ENCODE measurements around the gene TBRG1. TPM values are rescaled to one million over a fixed set of nuclear protein-coding genes. Genes with fewer than 3 reads are reported as not detected.

The TBRG1 gene
- total RNA-seq, 1 donor from 2014 or later, result 18.2 TPM

GRCh38 chr11:124611064-124611463 lies 11.6 kb upstream of the TBRG1 start, which contains the start of gene PANX3:
TSS of gene PANX3 (plus strand) at chr11:124611428. CDS start at chr11:124611557, 129 bp downstream.
- ATAC-seq (ENCODE audit: poor library complexity) (no peak), DNase-seq (no peak)
- intact Hi-C loops (cut with DNase I), result no loop called here

GRCh38 chr11:124612045-124612444 lies 10.6 kb upstream of the TBRG1 start:
- ATAC-seq (ENCODE audit: poor library complexity), result no peak
- DNase-seq, result no peak
- intact Hi-C loops (cut with DNase I), result no loop called here

GRCh38 chr11:124612567-124613246 lies 10.0 kb upstream of the TBRG1 start:
- DNase-seq (no peak), ATAC-seq (ENCODE audit: poor library complexity) (no peak)
- intact Hi-C loops (cut with DNase I), result no loop called here

GRCh38 chr11:124618863-124619262 lies 3.8 kb upstream of the TBRG1 start:
- no peak for ATAC-seq (ENCODE audit: poor library complexity)
- intact Hi-C loops (cut with DNase I), result no loop called here

GRCh38 chr11:124623861-124624525 lies 1.3 kb downstream of the TBRG1 start:
- intact Hi-C loops (cut with DNase I), result no loop called here
- ATAC-seq (ENCODE audit: poor library complexity) (no peak), DNase-seq (no peak)

More at GRCh38 chr11:124618863-124619262, 3.8 kb upstream of the TBRG1 start:
- no peak for DNase-seq

GRCh38 chr11:124625504-124626168 lies 3.0 kb downstream of the TBRG1 start:
- DNase-seq (no peak), ATAC-seq (ENCODE audit: poor library complexity) (no peak)
- intact Hi-C loops (cut with DNase I), result no loop called here

GRCh38 chr11:124627546-124627945 lies 4.9 kb downstream of the TBRG1 start:
- intact Hi-C loops (cut with DNase I), result no loop called here
- ATAC-seq (ENCODE audit: poor library complexity), result no peak
- DNase-seq, result no peak

GRCh38 chr11:124629961-124630360 lies 7.3 kb downstream of the TBRG1 start:
- intact Hi-C loops (cut with DNase I), result no loop called here
- DNase-seq (no peak), ATAC-seq (ENCODE audit: poor library complexity) (no peak)

GRCh38 chr11:124633355-124633754 lies 10.7 kb downstream of the TBRG1 start:
- ATAC-seq (ENCODE audit: poor library complexity) (no peak), DNase-seq (no peak)
- intact Hi-C loops (cut with DNase I), result no loop called here

GRCh38 chr11:124635932-124636331 lies 13.3 kb downstream of the TBRG1 start:
- DNase-seq, result no peak
- no peak for ATAC-seq (ENCODE audit: poor library complexity)
- intact Hi-C loops (cut with DNase I), result no loop called here

- ATAC-seq (ENCODE audit: poor library complexity) (no peak), DNase-seq (no peak)
- intact Hi-C loops (cut with DNase I), result no loop called here
These were observed 15.8 kb downstream of the TBRG1 start for GRCh38 chr11:124638500-124638899.

- intact Hi-C loops (cut with DNase I), result no loop called here
These were observed 16.5 kb downstream of the TBRG1 start for GRCh38 chr11:124639186-124639585.

GRCh38 chr11:124640666-124641065 lies 18.0 kb downstream of the TBRG1 start:
- intact Hi-C loops (cut with DNase I), result loop anchor here (5.0 kb wide), 1 partner anchor 197 kb away; no protein-coding TSS in a partner anchor
- no peak for ATAC-seq (ENCODE audit: poor library complexity)
- DNase-seq, result no peak

More at GRCh38 chr11:124639186-124639585, 16.5 kb downstream of the TBRG1 start:
- DNase-seq (no peak), ATAC-seq (ENCODE audit: poor library complexity) (no peak)

- no peak for DNase-seq
- no peak for ATAC-seq (ENCODE audit: poor library complexity)
- intact Hi-C loops (cut with DNase I), result loop anchor here (5.0 kb wide), 1 partner anchor 195 kb away; no protein-coding TSS in a partner anchor
These were observed 20.0 kb downstream of the TBRG1 start for GRCh38 chr11:124642628-124643027.

- DNase-seq (no peak), ATAC-seq (ENCODE audit: poor library complexity) (no peak)
- intact Hi-C loops (cut with DNase I), result loop anchor here (5.0 kb wide), 1 partner anchor 194 kb away; no protein-coding TSS in a partner anchor
These were observed 20.5 kb downstream of the TBRG1 start for GRCh38 chr11:124643042-124643604.

GRCh38 chr11:124643605-124644425 lies 21.2 kb downstream of the TBRG1 start:
- intact Hi-C loops (cut with DNase I), result loop anchor here (5.0 kb wide), 1 partner anchor 193 kb away; no protein-coding TSS in a partner anchor
- no peak for ATAC-seq (ENCODE audit: poor library complexity)
- DNase-seq, result no peak

GRCh38 chr11:124644426-124645280 lies 22.0 kb downstream of the TBRG1 start:
- DNase-seq, result peak; percentile 46
- intact Hi-C loops (cut with DNase I), result loop anchor here (5.0 kb wide), 1 partner anchor 193 kb away; no protein-coding TSS in a partner anchor
- ATAC-seq (ENCODE audit: poor library complexity), result peak; percentile 90
